HEK293 (cell line): Measurements from ENCODE around the gene DNAH8.
A peak's percentile ranks its signal among the peaks of the same experiment; 100 is the strongest.

Experiments
- CTCF ChIA-PET: fragments of 350-600 bp; formaldehyde crosslinking; extraction: SDS; loops from one replicate; lab custom pipeline; 2021; ENCODE audit warnings: antibody characterized with exemption; lab: Yijun Ruan, JAX
- POLR2A ChIA-PET: fragments of 300-600 bp; formaldehyde crosslinking; extraction: SDS; loops from one replicate; lab custom pipeline; 2020; ENCODE audit warnings: antibody characterized with exemption, inconsistent platforms; lab: Yijun Ruan, JAX
- H3K27ac ChIP-seq: fragments of 200-500 bp; sonication (Bioruptor generic); 2 replicates; pipeline ENCODE4 v1.5.1; 2014; ENCODE audit warnings: low read depth, low read length, control low read depth, inconsistent platforms; ENCODE audit errors: extremely low read depth
- H3K36me3 ChIP-seq, 2 experiments: fragments of 200-500 bp in 1 of 2; sonication (Bioruptor generic) in 1 of 2; 1 replicate in 1 of 2; 2 replicates in 1 of 2; pipeline ENCODE4 v1.5.1; 2014 to 2017; ENCODE audit warnings: inconsistent platforms in 2 of 2, low read length in 2 of 2; ENCODE audit not compliant: control insufficient read depth in 2 of 2, insufficient read depth in 1 of 2
- H3K4me1 ChIP-seq: fragments of 200-500 bp; sonication (Bioruptor generic); 2 replicates; pipeline ENCODE4 v1.5.1; 2014; ENCODE audit warnings: mild to moderate bottlenecking, low read length, inconsistent platforms; ENCODE audit not compliant: control insufficient read depth, insufficient read depth
- H3K4me3 ChIP-seq: 2 replicates; pipeline ENCODE4 v1.5.1; 2011; ENCODE audit warnings: low read depth, mild to moderate bottlenecking, control low read depth, low read length, moderate library complexity
- H3K9me3 ChIP-seq: fragments of 200-500 bp; sonication (Bioruptor generic); 2 replicates; pipeline ENCODE4 v1.5.1; 2014; ENCODE audit warnings: low read depth, low read length, inconsistent platforms; ENCODE audit not compliant: control insufficient read depth, insufficient read depth
- EGR2 ChIP-seq: fragments of 450-650 bp; formaldehyde crosslinking; IDR thresholded peaks from 2 replicates; pipeline ENCODE4 v1.5.1; 2016; ENCODE audit warnings: low read depth, missing biosample characterization, missing genetic modification characterization
- FEZF1 ChIP-seq: fragments of 450-650 bp; formaldehyde crosslinking; IDR thresholded peaks from 2 replicates; pipeline ENCODE4 v1.5.1; 2016; ENCODE audit warnings: missing biosample characterization, missing genetic modification characterization
- SP2 ChIP-seq: fragments of 450-650 bp; formaldehyde crosslinking; IDR thresholded peaks from 2 replicates; pipeline ENCODE4 v1.5.1; 2016; ENCODE audit warnings: missing biosample characterization, missing genetic modification characterization
- ZBTB21 ChIP-seq: fragments of 450-650 bp; formaldehyde crosslinking; IDR thresholded peaks from 2 replicates; pipeline ENCODE4 v1.5.1; 2017; ENCODE audit warnings: missing biosample characterization, missing genetic modification characterization
- ZBTB8A ChIP-seq: fragments of 450-650 bp; formaldehyde crosslinking; IDR thresholded peaks from 2 replicates; pipeline ENCODE4 v1.5.1; 2016; ENCODE audit warnings: missing biosample characterization, missing genetic modification characterization
- ZFP37 ChIP-seq: fragments of 450-650 bp; formaldehyde crosslinking; IDR thresholded peaks from 2 replicates; pipeline ENCODE4 v1.5.1; 2016; ENCODE audit warnings: missing biosample characterization, missing genetic modification characterization
- ZNF114 ChIP-seq: fragments of 450-650 bp; formaldehyde crosslinking; IDR thresholded peaks from 2 replicates; pipeline ENCODE4 v1.5.0; 2017; ENCODE audit warnings: missing biosample characterization, missing genetic modification characterization
- ZNF121 ChIP-seq: fragments of 450-650 bp; formaldehyde crosslinking; IDR thresholded peaks from 2 replicates; pipeline ENCODE4 v1.5.1; 2016; ENCODE audit warnings: missing biosample characterization, missing genetic modification characterization
- ZNF146 ChIP-seq: fragments of 450-650 bp; formaldehyde crosslinking; IDR thresholded peaks from 2 replicates; pipeline ENCODE4 v1.5.1; 2016; ENCODE audit warnings: missing biosample characterization, missing genetic modification characterization
- ZNF202 ChIP-seq: fragments of 450-650 bp; formaldehyde crosslinking; IDR thresholded peaks from 2 replicates; pipeline ENCODE4 v1.5.1; 2016; ENCODE audit warnings: missing biosample characterization, missing genetic modification characterization, borderline replicate concordance
- ZNF214 ChIP-seq: fragments of 450-650 bp; formaldehyde crosslinking; IDR thresholded peaks from 2 replicates; pipeline ENCODE4 v1.5.1; 2017; ENCODE audit warnings: missing biosample characterization, mild to moderate bottlenecking, missing genetic modification characterization, borderline replicate concordance
- ZNF311 ChIP-seq: fragments of 450-650 bp; formaldehyde crosslinking; IDR thresholded peaks from 2 replicates; pipeline ENCODE4 v1.5.1; 2017; ENCODE audit warnings: missing biosample characterization, missing genetic modification characterization, borderline replicate concordance
- ZNF433 ChIP-seq: fragments of 450-650 bp; formaldehyde crosslinking; IDR thresholded peaks from 2 replicates; pipeline ENCODE4 v1.5.1; 2016; ENCODE audit warnings: missing biosample characterization, missing genetic modification characterization, low read depth
- ZNF513 ChIP-seq: fragments of 450-650 bp; IDR thresholded peaks from 2 replicates; pipeline ENCODE4 v1.5.1; 2018; ENCODE audit warnings: missing biosample characterization, missing genetic modification characterization
- ZNF560 ChIP-seq: fragments of 450-650 bp; formaldehyde crosslinking; IDR thresholded peaks from 2 replicates; pipeline ENCODE4 v1.5.1; 2017; ENCODE audit warnings: missing biosample characterization, missing genetic modification characterization, borderline replicate concordance
- ZNF624 ChIP-seq: fragments of 450-650 bp; formaldehyde crosslinking; IDR thresholded peaks from 2 replicates; pipeline ENCODE4 v1.5.1; 2017; ENCODE audit warnings: missing biosample characterization, missing genetic modification characterization
- ZNF654 ChIP-seq: fragments of 450-650 bp; formaldehyde crosslinking; IDR thresholded peaks from 2 replicates; pipeline ENCODE4 v1.5.1; 2016; ENCODE audit warnings: low read depth, missing biosample characterization, missing genetic modification characterization
- ZNF701 ChIP-seq: fragments of 450-650 bp; formaldehyde crosslinking; IDR thresholded peaks from 2 replicates; pipeline ENCODE4 v1.5.1; 2016; ENCODE audit warnings: missing biosample characterization, missing genetic modification characterization
- ZNF792 ChIP-seq: fragments of 450-650 bp; formaldehyde crosslinking; IDR thresholded peaks from 2 replicates; pipeline ENCODE4 v1.5.1; 2016; ENCODE audit warnings: missing biosample characterization, missing genetic modification characterization
- ZSCAN16 ChIP-seq: fragments of 450-650 bp; formaldehyde crosslinking; IDR thresholded peaks from 2 replicates; pipeline ENCODE4 v1.5.1; 2016; ENCODE audit warnings: missing biosample characterization, missing genetic modification characterization
- ZSCAN18 ChIP-seq: fragments of 450-650 bp; formaldehyde crosslinking; IDR thresholded peaks from 2 replicates; pipeline ENCODE4 v1.5.1; 2016; ENCODE audit warnings: missing biosample characterization, missing genetic modification characterization

DNAH8 gene

GRCh38 chr6:39057251-39058155 is 342.4 kb downstream of the DNAH8 start:
- peaks cover 27% of the 10 kb centered on the region for H3K4me1 ChIP-seq
- CTCF ChIA-PET = interaction anchor here (0.6 kb wide), 1 partner anchor 177 kb away, joined by 3 read pairs; no protein-coding TSS in a partner anchor
- no peaks in the 10 kb centered on the region for H3K9me3 ChIP-seq
- POLR2A ChIA-PET = no interaction called here
- TF ChIP-seq ZSCAN16 (tag by site-specific recombination) (no peak), ZNF121 (tag by site-specific recombination) (no peak), SP2 (tag by site-specific recombination) (no peak), EGR2 (no peak), ZNF311 (tag by site-specific recombination) (no peak), ZFP37 (tag by site-specific recombination) (no peak), ZNF202 (tag by site-specific recombination) (no peak), ZBTB8A (tag by site-specific recombination) (no peak), ZNF654 (no peak), ZNF433 (no peak), ZNF624 (tag by site-specific recombination) (no peak), ZNF792 (no peak), ZNF560 (no peak), ZNF214 (tag by site-specific recombination) (no peak), ZNF513 (tag by site-specific recombination) (no peak), ZSCAN18 (no peak), ZNF701 (no peak), ZNF146 (no peak), ZBTB21 (tag by site-specific recombination) (no peak), FEZF1 (tag by site-specific recombination) (no peak)
- H3K36me3 ChIP-seq = no peaks in the 10 kb centered on the region
- H3K4me3 ChIP-seq = no peak overlapping the region
- H3K27ac ChIP-seq = no peak overlapping the region; the same call in 1 of the 2 replicates

- TF ChIP-seq ZNF513 (tag by site-specific recombination) (peak; percentile 99), ZNF114 (tag by site-specific recombination) (no peak)
- CTCF ChIA-PET = interaction anchor here (0.6 to 1.7 kb wide), 2 partner anchors 29 to 176 kb away, joined by 3 to 7 read pairs; no protein-coding TSS in a partner anchor
- H3K27ac ChIP-seq = peak overlapping the region; percentile 64; the same call in 1 of the 2 replicates
- H3K4me1 ChIP-seq = peaks cover 27% of the 10 kb centered on the region
- no peak overlapping the region for H3K4me3 ChIP-seq
- no peaks in the 10 kb centered on the region for H3K36me3 ChIP-seq
- POLR2A ChIA-PET = no interaction called here
- H3K9me3 ChIP-seq = no peaks in the 10 kb centered on the region
These were observed 343.5 kb downstream of the DNAH8 start for GRCh38 chr6:39058471-39059147.
